H9 (cell line): ENCODE data around the gene DNAH8. TPM values are rescaled to one million over a fixed set of nuclear protein-coding genes. Genes with fewer than 3 reads are reported as not detected.

Source experiments
- DNase-seq: peaks from one replicate; pipeline ENCODE4 v3.0.0-alpha.2; 2017
- H2AFZ ChIP-seq: one replicate; pipeline ENCODE4 v1.6.1; 2013; ENCODE audit warnings: mild to moderate bottlenecking, low read length, control low read depth, moderate library complexity
- H2AK5ac ChIP-seq: 2 replicates; pipeline ENCODE4 v1.6.1; 2013; ENCODE audit warnings: low read length, control low read depth, mixed read lengths; ENCODE audit not compliant: insufficient read length
- H2BK120ac ChIP-seq: one replicate; pipeline ENCODE4 v1.6.1; 2013; ENCODE audit warnings: low read depth, mild to moderate bottlenecking, low read length, control low read depth, inconsistent platforms; ENCODE audit not compliant: poor library complexity, severe bottlenecking
- H2BK12ac ChIP-seq: 2 replicates; pipeline ENCODE4 v1.6.1; 2013; ENCODE audit warnings: low read length, control low read depth, mixed read lengths, low read depth; ENCODE audit not compliant: insufficient read length
- H2BK15ac ChIP-seq: 2 replicates; pipeline ENCODE4 v1.6.1; 2013; ENCODE audit warnings: low read depth, low read length, control low read depth
- H2BK20ac ChIP-seq: one replicate; pipeline ENCODE4 v1.6.1; 2013; ENCODE audit warnings: low read depth, mild to moderate bottlenecking, low read length, control low read depth, inconsistent platforms; ENCODE audit not compliant: poor library complexity, severe bottlenecking
- H2BK5ac ChIP-seq: 2 replicates; pipeline ENCODE4 v1.6.1; 2013; ENCODE audit warnings: low read length, control low read depth, mixed read lengths; ENCODE audit not compliant: insufficient read length
- H3K14ac ChIP-seq: 2 replicates; pipeline ENCODE4 v1.6.1; 2013; ENCODE audit warnings: low read length, control low read depth; ENCODE audit not compliant: insufficient read depth
- H3K18ac ChIP-seq: 2 replicates; pipeline ENCODE4 v1.6.1; 2013; ENCODE audit warnings: low read depth, mild to moderate bottlenecking, mixed read lengths, low read length, control low read depth; ENCODE audit not compliant: insufficient read length
- H3K23ac ChIP-seq: 2 replicates; pipeline ENCODE4 v1.6.1; 2013; ENCODE audit warnings: low read length, control low read depth, mixed read lengths, low read depth; ENCODE audit not compliant: insufficient read length
- H3K23me2 ChIP-seq: 2 replicates; pipeline ENCODE4 v1.6.1; 2013; ENCODE audit warnings: low read depth, mild to moderate bottlenecking, mixed read lengths, low read length, control low read depth; ENCODE audit not compliant: insufficient read length, poor library complexity, severe bottlenecking
- H3K27ac ChIP-seq: 2 replicates; pipeline ENCODE4 v1.5.1; 2013; ENCODE audit warnings: low read length, control low read depth, mixed read lengths, low read depth; ENCODE audit not compliant: insufficient read length
- H3K27me3 ChIP-seq: 2 replicates; pipeline ENCODE4 v1.6.1; 2013; ENCODE audit warnings: low read length, control low read depth, inconsistent platforms; ENCODE audit not compliant: insufficient read depth
- H3K4ac ChIP-seq: 2 replicates; pipeline ENCODE4 v1.6.1; 2013; ENCODE audit warnings: low read depth, mild to moderate bottlenecking, control low read depth, inconsistent platforms, low read length, moderate library complexity
- H3K4me1 ChIP-seq: 2 replicates; pipeline ENCODE4 v1.6.1; 2013; ENCODE audit warnings: low read length, control low read depth, inconsistent platforms; ENCODE audit not compliant: insufficient read depth
- H3K4me2 ChIP-seq: 2 replicates; pipeline ENCODE4 v1.6.1; 2013; ENCODE audit warnings: low read length, control low read depth, mixed read lengths; ENCODE audit not compliant: insufficient read length, insufficient read depth
- H3K56ac ChIP-seq: 2 replicates; pipeline ENCODE4 v1.6.1; 2013; ENCODE audit warnings: low read depth, mild to moderate bottlenecking, mixed read lengths, low read length, control low read depth; ENCODE audit not compliant: insufficient read length
- H3K79me1 ChIP-seq: 2 replicates; pipeline ENCODE4 v1.6.1; 2013; ENCODE audit warnings: low read depth, mild to moderate bottlenecking, moderate library complexity, low read length, control low read depth, inconsistent platforms; ENCODE audit not compliant: insufficient read depth, poor library complexity, severe bottlenecking
- H3K79me2 ChIP-seq: 2 replicates; pipeline ENCODE4 v1.6.1; 2013; ENCODE audit warnings: low read length, control low read depth, inconsistent platforms; ENCODE audit not compliant: insufficient read depth
- H3K9ac ChIP-seq: 2 replicates; pipeline ENCODE4 v1.6.1; 2013; ENCODE audit warnings: low read length, control low read depth, mixed read lengths; ENCODE audit not compliant: insufficient read length; ENCODE audit errors: extremely low read depth
- H3K9me3 ChIP-seq: one replicate; pipeline ENCODE4 v1.6.1; 2013; ENCODE audit warnings: low read depth, low read length, inconsistent platforms; ENCODE audit not compliant: control insufficient read depth
- H3T11ph ChIP-seq: one replicate; pipeline ENCODE4 v1.6.1; 2013; ENCODE audit warnings: mild to moderate bottlenecking, low read length, control low read depth, inconsistent platforms
- H4K20me1 ChIP-seq: one replicate; pipeline ENCODE4 v1.6.1; 2013; ENCODE audit not compliant: control insufficient read depth, insufficient read length, insufficient read depth
- H4K5ac ChIP-seq: 2 replicates; pipeline ENCODE4 v1.6.1; 2013; ENCODE audit warnings: low read depth, mild to moderate bottlenecking, mixed read lengths, low read length, control low read depth; ENCODE audit not compliant: insufficient read length
- H4K8ac ChIP-seq: replicated peaks from 2 replicates; pipeline ENCODE4 v1.6.1; 2013; ENCODE audit warnings: low read length, control low read depth, mixed read lengths, low read depth; ENCODE audit not compliant: insufficient read length
- H4K91ac ChIP-seq: 2 replicates; pipeline ENCODE4 v1.6.1; 2013; ENCODE audit warnings: low read depth, mild to moderate bottlenecking, moderate library complexity, mixed read lengths, low read length, control low read depth; ENCODE audit not compliant: insufficient read length
- H3K27ac Mint-ChIP-seq, 3 experiments: 2 replicates in 2 of 3; 3 replicates in 1 of 3; pipeline ENCODE4 v1.8.0; 2020 to 2021; ENCODE audit warnings: mixed read lengths in 3 of 3, mild to moderate bottlenecking in 1 of 3, moderate library complexity in 1 of 3
- H3K27me3 Mint-ChIP-seq: 2 replicates; pipeline ENCODE4 v1.8.0; 2021; ENCODE audit warnings: low read depth, mild to moderate bottlenecking, moderate library complexity, mixed read lengths
- H3K36me3 Mint-ChIP-seq, 3 experiments: 2 replicates in 2 of 3; 3 replicates in 1 of 3; pipeline ENCODE4 v1.8.0; 2020 to 2021; ENCODE audit warnings: low read depth in 3 of 3, mixed read lengths in 3 of 3; ENCODE audit not compliant: insufficient read depth in 1 of 3
- H3K4me1 Mint-ChIP-seq, 2 experiments: 2 replicates each; pipeline ENCODE4 v1.8.0; 2020; ENCODE audit warnings: mixed read lengths in 2 of 2
- H3K4me3 Mint-ChIP-seq, 2 experiments: 2 replicates in 1 of 2; 3 replicates in 1 of 2; pipeline ENCODE4 v1.8.0; 2020 to 2021; ENCODE audit warnings: mild to moderate bottlenecking in 2 of 2, mixed read lengths in 2 of 2, moderate library complexity in 1 of 2
- H3K9me3 Mint-ChIP-seq, 2 experiments: 2 replicates in 1 of 2; 3 replicates in 1 of 2; pipeline ENCODE4 v1.8.0; 2020; ENCODE audit warnings: mild to moderate bottlenecking in 2 of 2, mixed read lengths in 2 of 2, moderate library complexity in 1 of 2
- CTCF ChIP-seq: fragments of 200-600 bp; sonication (generic); conservative IDR thresholded peaks from 3 replicates; pipeline ENCODE4 v1.8.0; 2021; ENCODE audit warnings: antibody characterized with exemption, mild to moderate bottlenecking
- WGBS: extraction: QIAGEN DNeasy Blood & Tissue Kit; methylation state at CpG from one replicate; pipeline ENCODE4 v1.1.7; 2013; ENCODE audit warnings: missing lambda C conversion rate, low lambda C conversion rate, mixed read lengths; ENCODE audit not compliant: insufficient read length; ENCODE audit errors: extremely low coverage; 5-methylcytosine and 5-hydroxymethylcytosine counted together
- total RNA-seq: library from RNA; stranded (reverse); gene quantifications from 2 replicates; pipeline ENCODE4 v1.2.1, GENCODE V29; 2021

The DNAH8 gene
- total RNA-seq, 1 experiment from 2014 or later, result not detected

DNA sequence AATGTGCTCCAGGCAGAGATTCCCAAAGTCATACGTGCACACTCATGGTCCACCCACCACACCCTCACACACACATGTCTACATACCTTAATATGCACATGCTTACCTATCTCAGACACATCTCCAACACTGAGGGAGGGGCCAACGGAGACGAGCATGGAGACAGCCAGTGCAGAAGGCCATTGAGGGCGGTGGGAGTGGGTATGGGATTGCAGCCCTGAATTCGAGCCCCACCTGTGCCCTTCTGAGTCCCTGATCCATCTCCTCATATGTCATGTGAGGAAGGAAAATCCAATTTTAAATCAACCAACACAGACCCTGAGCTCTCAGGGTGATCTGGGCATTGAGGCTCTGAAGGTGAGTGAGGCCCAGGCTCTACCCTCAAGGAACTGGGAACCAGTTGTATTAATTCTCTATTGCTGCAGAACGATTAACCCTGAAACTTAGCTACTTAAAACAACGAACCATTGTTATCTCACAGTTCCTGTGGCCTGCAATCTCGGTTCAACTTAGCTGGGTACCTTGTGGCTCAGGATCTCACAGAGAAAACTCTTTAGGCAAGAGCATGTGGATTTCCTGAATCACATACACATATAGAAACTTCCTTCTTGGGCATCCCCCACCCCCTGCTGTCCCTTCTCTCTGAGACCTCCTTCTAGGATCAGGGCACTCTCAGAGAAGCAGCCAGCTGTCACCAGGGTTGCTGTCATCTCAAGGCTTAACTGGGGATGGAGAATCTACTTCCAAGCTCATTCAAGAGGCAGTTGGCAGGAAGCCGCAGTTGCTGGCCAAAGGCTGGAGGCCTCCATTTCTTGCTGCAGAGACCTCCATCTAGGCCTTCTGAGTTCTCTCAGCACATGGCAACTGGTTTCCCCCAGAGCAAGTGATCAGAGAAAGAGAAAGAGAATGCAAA, 361.8 kb downstream of the DNAH8 start:
- Mint-ChIP-seq H3K4me1 (peaks cover 13 to 18% of the 10 kb centered on the region in 2 experiments), H3K36me3 (no peaks in the 10 kb centered on the region), H3K9me3 (no peaks in the 10 kb centered on the region), H3K4me3 (no peak overlapping the region; a peak in 1 of 5 replicates), H3K27me3 (peaks cover 15% of the 10 kb centered on the region), H3K27ac (no peak overlapping the region; a peak in 1 of 7 replicates)
- Histone ChIP-seq H3K4ac (no peak overlapping the region), H2BK5ac (no peak overlapping the region), H3K14ac (no peak overlapping the region), H4K8ac (no peak overlapping the region), H2BK20ac (no peak overlapping the region), H3K56ac (no peak overlapping the region), H3K79me2 (no peaks in the 10 kb centered on the region), H4K5ac (no peak overlapping the region), H3K27me3 (no peaks in the 10 kb centered on the region), H3K4me1 (peaks cover 2% of the 10 kb centered on the region; the same call in 1 of the 2 replicates), H2BK120ac (no peak overlapping the region), H4K20me1 (no peaks in the 10 kb centered on the region), H4K91ac (no peak overlapping the region), H3K9me3 (no peaks in the 10 kb centered on the region), H3T11ph (no peak overlapping the region), H2BK15ac (no peak overlapping the region), H3K4me2 (no peak overlapping the region), H3K23ac (no peak overlapping the region), H2AFZ (no peak overlapping the region), H2AK5ac (no peak overlapping the region), H2BK12ac (no peak overlapping the region), H3K27ac (no peak overlapping the region), H3K23me2 (no peaks in the 10 kb centered on the region), H3K9ac (no peak overlapping the region), H3K18ac (no peak overlapping the region), H3K79me1 (no peaks in the 10 kb centered on the region)
- WGBS, result no CpG with 5 or more reads among the region's 9 CpGs
- peak; percentile 4 for DNase-seq
- TF ChIP-seq CTCF, result no peak
